HG03045 (cell line): ENCODE results near the gene DPF3.

Experiments
- ATAC-seq: cut with Tn5 transposase; IDR thresholded peaks from one replicate; pipeline ENCODE4 v1.9.1; 2021; ENCODE audit warnings: mild to moderate bottlenecking, moderate library complexity; ENCODE audit not compliant: unreplicated experiment

DPF3 gene

DNA sequence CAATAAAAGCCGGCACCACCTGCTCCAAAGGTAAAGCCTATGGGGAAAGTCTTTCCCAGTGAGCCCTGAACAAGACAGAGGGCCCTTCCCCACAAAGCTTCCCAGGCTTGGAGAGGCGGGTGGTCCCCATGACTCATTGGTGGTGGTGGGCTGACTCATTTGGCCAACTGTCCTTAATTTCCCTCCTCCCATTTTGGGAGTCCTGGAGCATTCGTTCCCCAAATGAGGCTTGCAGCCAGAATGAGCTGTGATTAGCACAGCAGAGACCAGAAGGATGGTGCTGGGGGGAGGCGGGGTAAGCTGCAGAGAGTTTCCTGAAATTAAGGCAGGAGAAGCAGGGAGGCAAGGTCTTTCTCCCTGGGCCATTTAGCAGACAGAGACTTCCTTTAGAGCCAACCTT lies 241.7 kb downstream of the DPF3 start:
- ATAC-seq = no peak

DNA sequence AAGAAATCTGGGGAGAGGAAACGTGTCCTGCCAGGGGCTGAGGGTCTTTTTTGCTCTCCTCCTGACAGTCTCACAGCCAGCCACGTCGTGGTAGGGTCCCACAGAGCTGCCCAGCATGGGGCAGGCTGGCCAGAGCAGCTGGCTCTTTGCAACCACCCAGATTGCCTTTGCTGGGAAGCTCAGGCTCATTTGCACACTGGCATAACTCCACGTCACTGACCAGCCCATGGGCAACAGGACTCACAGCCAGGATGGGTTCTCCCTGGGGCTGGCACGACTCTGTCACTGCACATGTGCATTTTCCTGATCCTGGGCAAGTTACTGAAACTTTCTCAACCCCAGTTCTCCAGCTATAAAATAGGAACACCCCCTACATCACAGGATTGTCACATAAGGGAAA lies 242.2 kb downstream of the DPF3 start:
- no peak for ATAC-seq

- ATAC-seq = no peak
Observed at GRCh38 chr14:72651081-72651480, 242.8 kb downstream of the DPF3 start.

DNA sequence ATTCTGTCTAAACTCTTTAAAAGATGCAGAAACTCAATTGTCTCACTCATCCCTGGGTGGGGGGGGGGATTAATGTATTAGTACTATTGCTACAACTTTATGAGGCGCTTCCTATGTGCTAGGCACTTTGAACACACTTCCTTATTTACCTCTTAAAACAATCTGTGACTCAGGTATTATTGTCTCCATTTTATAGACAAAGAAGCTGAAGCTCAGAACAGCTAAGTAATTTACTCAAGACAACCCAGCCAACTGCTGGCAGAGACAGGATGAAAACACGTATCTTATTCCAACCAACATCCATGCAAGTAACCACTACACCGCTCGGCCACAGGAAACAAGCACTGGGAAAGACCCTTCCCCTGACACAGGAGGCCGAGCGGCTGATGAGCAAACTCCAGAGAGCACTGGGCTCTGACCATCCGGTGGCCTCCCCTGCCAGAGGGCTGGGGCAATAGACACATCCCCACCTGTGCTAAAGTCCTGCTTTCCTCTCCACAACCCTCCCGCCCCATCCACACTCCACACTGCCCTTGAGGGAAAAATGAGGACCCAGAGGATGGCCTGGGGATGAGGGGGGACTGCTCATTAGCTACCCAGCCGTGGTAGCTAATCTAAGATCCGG lies 244.2 kb downstream of the DPF3 start:
- no peak for ATAC-seq

DNA sequence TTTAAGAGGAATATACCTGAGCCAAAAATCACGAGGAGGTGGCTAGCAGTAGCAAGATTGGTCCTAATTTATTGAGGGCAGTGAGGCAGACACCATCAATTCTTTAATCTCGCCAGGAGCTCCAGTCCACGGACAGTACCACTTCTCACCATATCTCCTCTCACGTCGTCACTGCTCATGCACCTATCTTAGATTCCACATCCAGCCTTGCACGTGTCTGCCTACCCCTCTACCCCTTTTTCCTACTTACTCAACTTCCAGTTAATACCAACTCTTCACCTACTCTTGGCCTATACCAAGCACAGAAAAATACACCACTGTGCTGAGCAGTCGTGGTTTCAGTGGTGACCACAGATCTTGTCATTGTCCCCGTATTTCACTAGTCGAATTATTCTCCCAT lies 246.1 kb downstream of the DPF3 start:
- ATAC-seq = no peak

DNA sequence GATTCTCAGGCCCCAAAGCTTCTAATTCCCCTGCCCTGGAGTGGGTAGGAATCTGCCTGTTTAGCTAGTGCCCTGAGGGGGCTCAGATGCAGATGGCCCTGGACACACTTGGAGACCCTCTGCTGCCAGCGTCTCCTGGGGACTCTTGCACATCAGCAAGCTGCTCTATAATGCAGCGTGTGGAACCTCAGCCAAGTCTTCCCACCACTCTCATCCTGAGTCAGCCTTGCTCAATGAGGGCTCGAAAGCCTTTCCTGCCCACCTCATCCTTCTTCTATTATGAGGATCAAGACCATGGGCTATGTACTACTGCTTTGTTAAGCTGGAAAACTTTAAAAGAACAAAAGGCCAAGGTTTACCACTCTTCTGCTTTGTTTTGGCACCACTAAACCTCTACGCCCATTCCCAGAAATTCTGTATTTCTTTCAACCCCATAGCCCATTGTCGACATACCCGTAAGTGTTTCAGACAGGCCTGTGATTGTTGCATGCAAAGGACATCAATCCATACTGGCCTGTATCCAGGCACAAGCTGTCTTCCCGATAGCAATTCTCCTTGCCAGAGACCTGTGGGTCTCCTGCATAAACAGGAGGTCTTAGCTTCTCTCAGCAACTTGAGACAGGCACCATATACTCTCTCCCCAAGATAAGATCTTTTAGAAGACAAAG lies 246.9 kb downstream of the DPF3 start:
- no peak for ATAC-seq

GRCh38 chr14:72645706-72646105 lies 248.2 kb downstream of the DPF3 start:
- no peak for ATAC-seq

DNA sequence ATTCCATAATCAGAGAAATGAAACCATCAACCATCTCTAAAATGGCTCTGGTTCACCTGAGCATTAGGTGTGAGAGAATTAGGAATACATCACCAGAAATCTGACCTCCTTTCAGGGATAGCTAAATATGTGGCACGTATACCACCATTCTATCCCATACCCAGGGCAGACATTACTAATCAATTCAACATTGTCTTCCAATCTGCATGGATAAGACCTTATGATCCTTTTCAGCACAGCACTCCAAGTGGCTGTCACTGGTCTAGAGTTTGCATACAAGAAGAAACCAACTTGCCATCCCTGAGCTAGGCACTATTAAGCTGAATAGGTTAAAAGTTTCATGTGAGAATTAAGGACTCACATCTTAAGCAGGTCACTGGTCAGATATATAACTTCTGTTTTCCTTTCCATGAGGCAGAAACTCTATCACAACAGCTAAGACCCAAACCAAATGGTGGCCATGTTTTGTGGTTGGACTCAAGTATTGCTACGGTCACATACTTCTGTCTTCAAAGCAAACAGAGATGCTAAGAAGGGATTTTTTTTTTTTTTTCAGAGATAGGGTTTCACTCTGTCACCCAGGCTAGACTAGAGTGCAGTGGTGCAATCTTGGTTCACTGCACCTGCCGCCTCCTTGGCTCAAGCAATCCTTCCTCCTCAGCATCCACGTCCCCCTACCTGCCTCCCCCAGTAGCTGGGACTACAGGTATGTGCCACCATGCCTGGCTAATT lies 249.0 kb downstream of the DPF3 start:
- ATAC-seq = no peak

GRCh38 chr14:72644038-72644437 lies 249.9 kb downstream of the DPF3 start:
- no peak for ATAC-seq

- ATAC-seq = no peak
Observed at GRCh38 chr14:72643317-72643801, 250.5 kb downstream of the DPF3 start.

DNA sequence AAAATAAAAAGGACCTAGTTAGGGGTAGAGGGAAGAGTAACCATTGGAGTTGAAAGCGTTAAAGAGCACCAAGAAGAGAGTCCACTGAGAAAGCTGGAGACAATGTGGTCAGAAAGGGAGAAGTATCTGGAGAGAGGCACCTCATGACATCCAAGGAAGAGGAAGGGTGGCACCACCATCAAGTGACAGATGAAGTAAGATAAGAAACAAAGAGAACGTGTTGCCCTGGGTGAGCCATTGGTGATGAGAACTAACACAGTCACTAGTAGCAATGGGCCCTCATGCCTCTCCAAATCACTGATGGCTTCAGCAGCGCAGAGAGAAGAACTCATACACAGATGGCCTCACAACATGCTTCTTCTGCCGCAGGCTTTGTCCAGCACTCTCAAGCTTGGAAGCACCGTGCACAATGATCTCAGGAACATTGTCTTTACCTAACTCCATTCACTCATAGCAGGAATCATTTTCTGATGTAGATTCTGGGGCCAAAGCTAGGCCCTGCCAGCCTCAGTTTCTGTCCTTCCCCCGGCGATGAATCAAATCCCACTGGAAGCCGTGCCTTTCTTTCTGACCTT lies 252.9 kb downstream of the DPF3 start:
- ATAC-seq = no peak

DNA sequence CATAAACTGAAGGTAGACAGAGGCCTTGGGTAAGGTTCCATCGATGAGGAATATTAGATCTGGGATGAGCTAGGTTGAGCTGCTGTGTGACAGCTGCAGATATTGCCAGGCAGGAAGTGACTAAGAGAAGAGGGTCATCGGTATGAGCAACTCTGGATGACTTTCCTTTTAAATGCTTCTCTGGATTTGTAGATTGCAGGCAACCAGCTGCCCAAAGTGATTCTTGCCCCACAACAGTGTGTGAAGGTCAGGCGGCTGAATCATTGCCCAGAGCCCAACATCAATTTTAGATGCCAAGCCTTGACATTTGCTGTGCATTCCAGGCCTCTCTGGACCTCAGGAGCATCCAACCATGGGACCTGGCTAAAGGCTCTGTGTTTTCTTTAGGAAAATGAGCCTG lies 255.9 kb downstream of the DPF3 start:
- no peak for ATAC-seq

- no peak for ATAC-seq
Observed at GRCh38 chr14:72636871-72637270, 257.0 kb downstream of the DPF3 start.

DNA sequence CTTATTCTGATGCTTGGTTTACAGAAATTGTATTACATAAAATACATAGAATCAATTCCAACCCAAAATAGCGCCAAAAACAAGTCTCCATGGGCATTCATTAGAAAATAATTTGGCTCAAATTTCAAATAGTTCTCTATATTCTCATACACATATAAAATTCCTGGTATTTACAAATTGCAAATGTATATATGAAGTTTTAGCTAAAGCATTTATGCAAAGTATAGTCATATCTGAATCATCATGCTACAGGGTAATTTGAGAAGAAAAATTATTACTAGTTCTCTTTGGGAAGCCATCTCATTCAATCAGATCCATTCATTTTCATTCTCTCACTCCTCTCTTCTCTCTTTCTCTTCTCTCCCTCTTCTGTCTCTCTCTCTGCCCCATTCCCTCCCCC lies 257.8 kb downstream of the DPF3 start:
- no peak for ATAC-seq

GRCh38 chr14:72634691-72635616 lies 258.9 kb downstream of the DPF3 start:
- ATAC-seq = no peak

DNA sequence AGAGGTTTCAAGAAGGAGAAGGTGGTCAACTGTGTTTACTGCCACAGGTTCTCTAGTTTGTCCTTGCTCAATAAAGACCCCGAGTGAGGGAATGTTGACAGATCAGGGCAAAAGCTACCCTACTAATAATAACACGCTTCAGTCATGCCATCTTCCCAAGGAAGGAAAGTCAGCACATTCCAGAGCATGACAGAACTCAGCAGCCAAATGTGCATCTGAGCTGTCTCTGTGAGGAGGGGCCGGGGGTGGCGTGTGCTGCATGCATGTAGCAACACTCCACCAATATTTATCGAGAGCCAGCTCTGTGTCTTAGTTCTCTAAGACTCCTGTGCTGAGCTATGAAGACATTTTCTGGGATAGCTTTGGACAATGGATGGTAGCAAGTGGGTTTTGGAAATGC lies 260.4 kb downstream of the DPF3 start:
- ATAC-seq = no peak

- ATAC-seq = no peak
Observed at GRCh38 chr14:72632727-72633126, 261.2 kb downstream of the DPF3 start.

DNA sequence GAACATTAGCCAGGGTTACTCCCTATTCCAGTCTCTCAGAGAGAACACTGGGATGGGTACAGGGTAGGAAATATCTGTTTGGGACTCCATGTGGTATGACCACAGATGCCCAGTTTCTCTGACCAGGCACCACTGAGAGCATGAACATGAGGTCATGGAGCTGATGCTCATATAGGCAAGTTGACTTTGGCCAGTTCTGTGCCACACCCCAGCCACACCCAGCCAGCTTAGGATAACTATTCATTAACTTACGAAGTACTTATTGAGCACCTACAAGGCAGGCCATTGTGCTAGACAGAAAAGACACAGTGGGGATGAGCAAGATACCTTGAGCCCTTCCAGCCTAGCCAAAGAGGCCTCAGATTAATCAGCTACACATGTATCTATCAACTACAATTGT lies 262.5 kb downstream of the DPF3 start:
- no peak for ATAC-seq

GRCh38 chr14:72630374-72630773 lies 263.5 kb downstream of the DPF3 start:
- no peak for ATAC-seq

GRCh38 chr14:72629534-72629933 lies 264.4 kb downstream of the DPF3 start:
- ATAC-seq = no peak

- ATAC-seq = no peak
Observed at GRCh38 chr14:72625689-72626088, 268.2 kb downstream of the DPF3 start.
